Right ventricle myocardium inferior (tissue), 1 donor: ENCODE measurements around the gene POU2AF1. TPM values are rescaled to one million over a fixed set of nuclear protein-coding genes. Genes with fewer than 3 reads are reported as not detected.
"Not testable (repeated sequence)": the region's sequence is repeated elsewhere in the genome, so short reads cannot be mapped to it uniquely, and the experiment has no call there.

ENCODE experiments used
- ATAC-seq: fragments of 200-7000 bp; cut with Tn5 transposase; one replicate; pipeline ENCODE4 v1.9.1; 2020; ENCODE audit warnings: mild to moderate bottlenecking, moderate library complexity
- DNase-seq: peaks from one replicate; pipeline ENCODE4 v3.0.0; 2021; ENCODE audit errors: missing footprints
- intact Hi-C: fragments of 100-400 bp; cut with DNase I; formaldehyde crosslinking; loops from one replicate; pipeline ENCODE4 v1.11.0; 2022
- total RNA-seq: library from RNA; stranded (reverse); fragmentation: NEBNext Ultra II Directional; extraction: Animal tissue kit (Norgen Biotek cat#: 25700); gene quantifications from one replicate; pipeline ENCODE4 v1.2.1, GENCODE V29; 2021
- donor health status: DM: no; HTN: yes; CAD: no; lungs with severe emphysema.

POU2AF1 gene
- total RNA-seq, 1 donor from 2014 or later = 0.24 TPM

DNA sequence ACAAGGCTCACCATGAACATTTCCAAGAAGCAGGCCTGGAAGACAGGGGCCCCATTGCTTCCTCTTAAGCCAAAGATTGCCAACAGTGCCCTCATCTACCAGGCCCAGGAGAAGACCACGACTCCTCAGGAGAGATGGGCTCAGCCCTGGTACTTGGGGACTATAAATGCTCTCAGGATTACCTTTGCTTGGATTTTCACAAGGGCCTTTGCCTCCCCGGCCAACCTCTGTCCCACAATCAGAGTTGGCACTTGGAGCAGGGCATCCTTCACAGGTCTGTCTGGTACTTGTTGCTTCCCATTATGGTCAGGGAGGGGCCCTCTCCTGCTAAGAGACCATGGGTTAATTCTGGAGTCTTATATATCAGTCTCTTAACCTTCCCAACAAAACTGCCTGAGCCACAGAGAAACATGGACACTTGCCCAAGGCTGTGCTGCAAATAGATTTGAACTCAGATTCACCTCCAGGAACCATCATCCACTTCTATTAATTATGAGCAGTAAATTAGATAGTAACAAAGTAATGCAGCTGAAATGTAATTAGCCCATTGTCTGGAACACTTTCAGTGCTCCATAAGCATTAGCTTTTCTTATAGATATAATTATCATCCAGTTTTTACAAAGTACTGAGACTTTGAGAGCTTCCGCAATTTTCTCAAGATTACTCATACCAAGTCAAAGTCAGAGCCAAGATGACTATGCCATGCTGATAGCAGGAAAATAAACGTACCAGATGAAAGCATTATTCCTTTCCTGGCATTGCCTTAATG is 47.2 kb downstream of the POU2AF1 start:
- intact Hi-C loops = no loop called here
- ATAC-seq = no peak
- no peak for DNase-seq

- DNase-seq = no peak
- intact Hi-C loops = no loop called here
- ATAC-seq = no peak
These were observed 48.7 kb downstream of the POU2AF1 start for GRCh38 chr11:111330234-111330893.

DNA sequence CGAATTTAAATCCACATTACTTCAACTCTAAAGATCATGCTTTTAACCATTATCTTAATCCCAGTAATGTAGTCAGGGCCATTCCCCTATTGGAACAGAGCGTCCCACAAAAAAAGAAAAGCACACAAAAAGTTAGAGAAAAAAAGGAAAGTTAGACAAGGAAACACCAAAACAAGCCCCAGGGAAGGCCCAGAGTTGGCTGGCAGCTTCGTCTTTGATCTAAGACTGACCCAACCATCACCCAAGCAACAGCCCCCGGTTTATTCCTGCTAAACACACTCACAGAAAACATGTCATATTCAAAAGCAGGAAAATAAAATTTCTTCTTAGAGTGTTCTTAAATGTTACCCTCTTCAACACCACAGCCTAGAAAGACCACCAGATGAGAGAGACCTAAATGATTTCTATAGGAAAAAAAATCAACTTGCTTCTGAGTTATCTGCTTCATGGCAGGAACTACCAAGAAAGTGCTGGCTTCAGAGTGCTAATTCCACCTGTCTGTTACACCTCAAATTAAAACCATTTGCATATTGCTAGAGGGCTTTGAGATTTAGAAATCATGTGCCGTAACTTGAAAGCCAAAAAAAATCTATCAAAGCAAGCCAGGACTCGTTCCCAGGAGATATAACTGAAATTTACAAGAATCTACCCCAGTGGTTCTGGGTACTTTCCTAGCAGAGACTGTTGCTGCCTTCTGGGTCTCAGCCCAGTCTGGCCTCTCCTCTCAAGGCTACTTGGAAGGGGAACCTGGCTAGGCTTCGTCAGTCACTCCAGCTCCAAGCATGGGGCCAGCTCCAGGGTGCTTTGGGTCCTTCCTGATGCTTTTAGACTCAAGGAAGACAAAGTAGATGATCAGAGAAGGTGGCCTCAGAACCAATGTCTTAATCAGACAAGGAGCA is 49.5 kb downstream of the POU2AF1 start:
- intact Hi-C loops = no loop called here
- DNase-seq = peak; percentile 79
- ATAC-seq = peak; percentile 83

DNA sequence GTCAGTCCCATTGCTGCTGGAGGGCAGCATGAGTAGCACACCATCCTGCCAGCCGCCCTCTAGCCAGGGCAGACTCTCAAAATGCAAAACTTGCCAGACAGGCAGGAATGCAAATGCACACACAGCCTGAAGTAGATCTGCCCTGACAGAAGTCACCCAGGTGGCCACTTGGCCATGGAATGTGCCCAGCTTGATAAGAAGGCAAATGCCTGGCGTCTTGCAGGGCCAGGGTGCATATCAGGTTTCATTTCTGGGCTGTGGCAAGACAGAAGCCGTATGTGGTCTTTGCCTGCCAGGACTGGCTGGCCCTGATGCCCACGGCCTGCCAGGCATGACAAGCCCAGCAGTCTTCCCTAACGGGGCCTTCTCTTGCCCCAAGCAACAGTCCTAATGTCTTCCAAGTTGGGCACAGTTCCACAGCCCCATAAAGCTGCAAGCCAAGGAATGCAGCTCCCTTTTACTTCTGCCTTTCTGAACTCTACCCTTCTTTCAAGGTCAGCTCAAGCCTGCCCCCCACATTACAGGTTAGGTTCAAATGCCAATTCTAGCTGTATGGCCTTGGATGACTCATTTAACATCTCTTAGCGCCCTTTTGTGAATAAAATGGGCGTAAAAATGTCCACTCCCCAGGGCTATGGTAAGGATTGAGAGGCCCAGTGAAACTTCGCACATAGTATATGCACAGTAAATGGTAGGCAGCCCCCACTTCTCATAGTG is 51.0 kb downstream of the POU2AF1 start:
- no peak for DNase-seq
- ATAC-seq = peak; percentile 85

DNA sequence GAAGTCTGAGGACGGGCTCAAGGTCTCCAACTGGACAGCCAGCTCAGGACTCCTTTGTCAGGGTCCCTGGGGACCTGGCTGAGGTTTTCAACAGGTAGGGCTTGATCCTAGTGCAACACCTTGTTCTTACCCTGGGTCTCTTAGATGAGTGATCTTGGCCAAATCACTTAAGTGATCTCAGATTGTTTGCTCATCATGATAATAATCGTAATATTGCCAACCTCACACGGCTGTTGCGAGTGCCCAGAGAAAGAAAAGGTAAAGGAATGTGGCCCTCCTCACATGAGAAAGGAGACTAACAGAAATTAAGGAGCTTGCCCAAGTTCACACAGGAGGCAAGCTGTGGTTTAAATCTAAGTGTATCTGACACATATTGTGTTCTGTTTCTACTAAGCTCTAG is 52.3 kb downstream of the POU2AF1 start:
- DNase-seq (no peak), ATAC-seq (no peak)
- intact Hi-C loops = no loop called here

More for the DNA sequence above, 51.0 kb downstream of the POU2AF1 start:
- intact Hi-C loops = no loop called here

DNA sequence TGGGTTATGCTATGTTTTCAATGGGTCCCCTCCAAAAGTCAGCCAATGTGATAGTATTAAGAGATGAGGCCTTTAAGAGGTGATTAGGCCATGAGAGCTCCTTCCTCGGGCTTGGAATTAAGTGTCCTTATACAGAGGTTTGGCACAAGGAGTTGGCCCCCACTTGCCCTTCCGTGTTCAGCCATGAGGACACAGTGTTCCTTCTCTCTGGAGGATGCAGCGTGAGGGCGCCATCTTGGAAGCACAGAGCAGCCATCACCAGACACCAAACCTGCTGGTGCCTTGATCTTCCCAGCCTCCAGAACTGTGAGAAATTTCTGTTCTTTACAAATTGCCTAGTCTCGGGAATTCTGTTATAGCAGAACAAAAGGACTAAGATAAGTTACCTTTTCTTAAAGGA is 53.8 kb downstream of the POU2AF1 start:
- no peak for DNase-seq
- no peak for ATAC-seq
- intact Hi-C loops = no loop called here

DNA sequence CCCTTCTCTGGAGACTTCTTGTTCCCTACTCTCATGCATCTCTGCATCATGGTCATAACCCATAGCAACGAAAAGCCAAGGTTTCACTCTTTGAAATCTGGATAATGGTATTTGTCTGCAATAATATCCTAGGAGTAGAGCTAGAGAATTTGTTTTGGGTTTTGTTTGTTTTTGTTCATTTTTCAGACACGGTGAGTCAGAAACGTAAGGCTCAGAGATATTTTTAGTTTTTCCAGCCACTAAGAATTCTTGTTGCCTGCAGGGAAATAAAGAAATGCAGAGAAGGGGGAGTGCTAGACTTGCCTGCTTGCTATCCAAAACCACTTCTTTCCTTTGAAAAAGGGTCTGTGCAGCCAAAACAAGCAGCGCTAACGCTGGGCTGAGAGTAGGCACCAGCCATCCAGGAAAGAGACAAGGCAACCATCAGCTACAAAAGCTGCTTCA is 54.8 kb downstream of the POU2AF1 start:
- DNase-seq (no peak), ATAC-seq (no peak)
- intact Hi-C loops = no loop called here

GRCh38 chr11:111322534-111322933 is 56.5 kb downstream of the POU2AF1 start:
- ATAC-seq (no peak), DNase-seq (no peak)
- intact Hi-C loops = no loop called here

DNA sequence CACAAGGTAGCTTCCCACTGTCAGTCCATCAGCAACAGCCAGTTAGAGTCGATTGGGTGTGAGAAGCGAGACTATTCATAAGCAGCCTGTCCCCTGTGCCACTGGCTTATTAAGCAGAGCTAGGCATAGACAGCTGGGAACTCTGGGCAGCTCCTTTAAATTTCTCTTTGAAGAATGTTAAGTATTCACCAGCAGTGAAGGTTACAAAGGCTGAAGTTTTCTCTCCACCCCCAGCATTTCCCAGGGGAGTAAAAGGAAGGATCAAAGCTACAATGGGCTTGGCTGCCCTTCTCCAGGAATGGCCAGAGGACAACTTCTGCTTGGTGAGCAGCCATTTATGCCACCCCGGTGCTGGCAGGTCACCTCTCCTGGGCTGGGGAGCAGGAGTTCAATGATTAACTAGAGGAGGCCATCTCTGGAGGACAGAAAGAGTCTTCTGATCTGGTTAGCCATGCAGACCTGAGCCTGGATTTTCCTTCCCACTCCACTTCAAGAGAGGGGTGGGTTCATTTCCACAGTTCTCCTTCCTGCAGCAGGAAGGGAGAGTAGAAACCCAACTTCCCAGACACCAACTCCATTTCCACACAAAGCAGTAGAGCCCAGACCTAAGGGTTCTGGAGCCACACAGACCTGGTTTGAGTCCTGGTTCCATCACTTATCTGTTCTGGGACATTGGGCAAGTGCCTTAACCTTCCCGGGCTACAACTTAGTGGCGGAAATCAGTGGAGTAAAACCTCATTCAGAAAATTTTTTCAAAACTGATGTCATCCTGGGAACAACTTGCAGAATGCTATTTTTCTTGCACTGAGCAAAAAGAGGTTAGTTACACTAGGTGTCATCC is 58.1 kb downstream of the POU2AF1 start:
- ATAC-seq = peak; percentile 77
- no peak for DNase-seq
- intact Hi-C loops = no loop called here

GRCh38 chr11:111320199-111320598 is 58.9 kb downstream of the POU2AF1 start:
- ATAC-seq, intact Hi-C loops, DNase-seq: not testable (repeated sequence)

DNA sequence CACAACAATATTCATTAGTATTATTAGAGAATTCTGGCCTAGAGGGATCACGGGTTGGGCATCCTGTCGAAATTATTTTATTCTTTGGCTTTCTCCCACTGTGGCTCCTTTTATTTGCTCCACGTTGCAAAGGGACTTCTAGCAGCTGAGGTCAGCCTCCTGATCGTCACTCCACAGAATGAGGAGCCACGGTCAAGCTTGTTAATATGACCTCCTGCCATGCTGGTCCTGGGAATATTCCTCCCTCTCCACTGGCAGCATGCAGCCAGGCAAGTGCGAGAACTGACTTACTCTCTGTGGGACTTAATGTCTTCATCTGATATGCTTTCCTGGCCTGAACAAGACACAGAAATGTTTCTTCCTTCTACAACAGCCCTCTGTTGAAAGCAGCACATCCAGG is 59.8 kb downstream of the POU2AF1 start:
- no peak for DNase-seq
- no peak for ATAC-seq
- intact Hi-C loops = no loop called here

GRCh38 chr11:111312076-111312475 is 67.0 kb downstream of the POU2AF1 start:
- ATAC-seq = no peak
- DNase-seq = no peak
- intact Hi-C loops = no loop called here

DNA sequence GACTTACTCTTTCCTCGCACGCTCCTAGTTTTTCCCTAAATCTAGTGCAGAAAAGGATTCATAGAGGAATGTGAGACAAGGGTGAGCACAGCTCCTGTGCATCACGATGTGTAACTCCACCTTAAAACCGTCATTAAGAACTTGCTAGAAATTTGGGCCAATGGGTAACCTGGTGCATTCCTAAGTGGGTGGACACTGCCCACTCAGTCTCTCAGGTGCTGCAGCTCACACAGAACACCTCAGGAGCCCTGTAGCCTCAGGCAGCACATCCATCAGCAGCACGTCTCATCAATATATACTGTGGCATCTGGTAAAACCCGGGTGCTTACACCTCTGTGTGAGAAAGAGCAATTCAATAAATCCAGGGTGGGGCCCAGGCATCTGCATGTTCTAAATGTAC is 68.4 kb downstream of the POU2AF1 start:
- intact Hi-C loops = no loop called here
- DNase-seq (no peak), ATAC-seq (no peak)

GRCh38 chr11:111310088-111310487 is 69.0 kb downstream of the POU2AF1 start:
- ATAC-seq (no peak), DNase-seq (no peak)
- intact Hi-C loops = no loop called here

DNA sequence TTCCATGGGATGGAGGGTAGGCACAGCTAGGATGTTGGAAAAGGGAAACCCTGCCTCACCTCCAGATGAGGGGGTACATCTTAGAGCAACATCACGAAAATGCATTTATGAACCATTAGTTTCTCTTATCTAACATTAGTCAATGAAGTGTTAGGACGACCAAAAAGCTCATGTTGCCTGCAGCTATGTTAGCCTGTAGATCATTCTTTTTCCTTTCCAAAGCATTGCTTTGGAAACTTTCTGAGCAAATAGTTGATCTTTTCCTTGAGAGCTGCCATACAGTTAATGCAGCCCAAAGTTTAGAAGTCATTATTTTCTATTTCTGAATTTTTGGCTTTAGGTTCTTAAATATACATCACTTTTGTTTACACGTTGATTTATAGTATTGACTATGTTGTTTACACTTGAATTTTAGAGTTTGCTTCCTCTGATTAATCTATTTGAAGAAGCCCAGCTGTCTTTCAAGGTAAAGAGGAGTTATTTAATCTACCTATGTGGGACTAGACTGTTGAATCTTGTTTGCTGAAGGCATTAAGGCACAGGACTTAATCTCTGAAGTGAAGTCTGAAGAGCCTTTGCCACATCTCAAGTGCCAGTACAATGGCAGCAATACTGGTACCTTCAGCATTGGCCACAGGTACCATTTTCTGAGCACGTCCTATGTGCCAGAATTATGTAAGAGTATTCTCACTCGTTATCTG is 69.7 kb downstream of the POU2AF1 start:
- intact Hi-C loops = no loop called here
- DNase-seq (no peak), ATAC-seq (no peak)

DNA sequence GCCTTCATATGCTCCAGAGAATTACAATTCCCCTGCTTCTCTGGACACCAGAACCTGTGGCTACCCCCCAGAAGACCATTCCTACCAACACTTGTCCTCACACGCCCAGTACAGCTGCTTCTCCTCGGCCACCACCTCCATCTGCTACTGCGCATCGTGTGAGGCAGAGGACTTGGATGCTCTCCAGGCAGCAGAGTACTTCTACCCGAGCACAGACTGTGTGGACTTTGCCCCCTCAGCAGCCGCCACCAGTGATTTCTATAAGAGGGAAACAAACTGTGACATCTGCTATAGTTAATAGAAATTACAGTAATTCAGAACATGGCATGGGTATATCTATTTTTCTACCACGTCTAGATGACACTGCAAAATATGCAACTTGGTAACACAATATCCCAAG is 70.9 kb downstream of the POU2AF1 start:
- intact Hi-C loops = no loop called here
- DNase-seq = no peak
- peak; percentile 77 for ATAC-seq

- ATAC-seq = no peak
- intact Hi-C loops = no loop called here
- DNase-seq = no peak
These were observed 71.5 kb downstream of the POU2AF1 start for GRCh38 chr11:111307472-111308108.
